KMS-11 (cell line): ENCODE data around the gene GLT6D1.

Source experiments
- H2AFZ ChIP-seq: fragments of 200-600 bp; sonication (generic); 2 replicates; pipeline ENCODE4 v1.6.1; 2016; ENCODE audit warnings: antibody characterized with exemption, mixed run types, low read depth
- H3K27ac ChIP-seq: fragments of 200-600 bp; sonication (generic); 2 replicates; pipeline ENCODE4 v1.6.1; 2016; ENCODE audit warnings: mild to moderate bottlenecking, mixed run types
- H3K27me3 ChIP-seq: fragments of 200-600 bp; sonication (generic); 2 replicates; pipeline ENCODE4 v1.6.1; 2017; ENCODE audit warnings: mild to moderate bottlenecking, low read depth, mixed run types, moderate library complexity; ENCODE audit not compliant: insufficient read depth
- H3K36me3 ChIP-seq: fragments of 200-600 bp; sonication (generic); 2 replicates; pipeline ENCODE4 v1.6.1; 2017; ENCODE audit warnings: mild to moderate bottlenecking, mixed run types; ENCODE audit not compliant: insufficient read depth
- H3K4me1 ChIP-seq: fragments of 200-600 bp; sonication (generic); 2 replicates; pipeline ENCODE4 v1.6.1; 2016; ENCODE audit warnings: mild to moderate bottlenecking, low read depth, mixed run types; ENCODE audit not compliant: poor library complexity, severe bottlenecking
- H3K4me2 ChIP-seq: fragments of 200-600 bp; sonication (generic); 2 replicates; pipeline ENCODE4 v1.7.0; 2016; ENCODE audit warnings: mild to moderate bottlenecking, mixed run types
- H3K4me3 ChIP-seq: fragments of 200-600 bp; sonication (generic); IDR thresholded peaks from 2 replicates; pipeline ENCODE4 v1.6.1; 2017; ENCODE audit warnings: low read depth, low read length, mixed read lengths; ENCODE audit not compliant: insufficient read depth
- H3K79me2 ChIP-seq: fragments of 200-600 bp; sonication (generic); 2 replicates; pipeline ENCODE4 v1.6.1; 2016; ENCODE audit warnings: low read depth, mixed run types; ENCODE audit not compliant: insufficient read depth
- H3K9ac ChIP-seq: fragments of 200-600 bp; sonication (generic); 2 replicates; pipeline ENCODE4 v1.6.1; 2016; ENCODE audit warnings: mild to moderate bottlenecking, mixed run types
- H4K20me1 ChIP-seq: fragments of 200-600 bp; sonication (generic); 2 replicates; pipeline ENCODE4 v1.6.1; 2016; ENCODE audit warnings: mild to moderate bottlenecking, mixed run types; ENCODE audit not compliant: insufficient read depth
- CTCF ChIP-seq: fragments of 200-600 bp; sonication (generic); conservative IDR thresholded peaks from 2 replicates; pipeline ENCODE4 v1.6.1; 2017; ENCODE audit warnings: low read depth, mild to moderate bottlenecking, antibody characterized with exemption, low read length, moderate library complexity, mixed read lengths

The GLT6D1 gene

GRCh38 chr9:135580664-135581380 lies 58.5 kb downstream of the GLT6D1 start:
- H2AFZ ChIP-seq: no peak overlapping the region
- H3K36me3 ChIP-seq: no peaks in the 10 kb centered on the region
- no peaks in the 10 kb centered on the region for H3K4me1 ChIP-seq
- no peak for TF ChIP-seq CTCF
- no peak overlapping the region for H3K4me3 ChIP-seq
- H3K27ac ChIP-seq: no peak overlapping the region
- peaks cover 19% of the 10 kb centered on the region; the same call in 1 of the 2 replicates for H3K27me3 ChIP-seq
- H3K4me2 ChIP-seq: no peak overlapping the region
- H3K9ac ChIP-seq: no peak overlapping the region
- H4K20me1 ChIP-seq: no peaks in the 10 kb centered on the region
- no peaks in the 10 kb centered on the region for H3K79me2 ChIP-seq

GRCh38 chr9:135579889-135580660 lies 59.3 kb downstream of the GLT6D1 start:
- Histone ChIP-seq H4K20me1 (no peaks in the 10 kb centered on the region), H2AFZ (no peak overlapping the region), H3K79me2 (no peaks in the 10 kb centered on the region), H3K9ac (no peak overlapping the region), H3K4me3 (no peak overlapping the region), H3K4me1 (no peaks in the 10 kb centered on the region), H3K27ac (no peak overlapping the region), H3K27me3 (peaks cover 21% of the 10 kb centered on the region; the same call in 1 of the 2 replicates), H3K4me2 (no peak overlapping the region), H3K36me3 (no peaks in the 10 kb centered on the region)
- TF ChIP-seq CTCF: no peak

- Histone ChIP-seq H3K27ac (no peak overlapping the region), H3K4me2 (no peak overlapping the region)
These were observed 60.0 kb downstream of the GLT6D1 start for GRCh38 chr9:135579356-135579755.

GRCh38 chr9:135577256-135577655 lies 62.1 kb downstream of the GLT6D1 start:
- H2AFZ ChIP-seq: no peak overlapping the region
- no peak for TF ChIP-seq CTCF
- peaks cover 28% of the 10 kb centered on the region; the same call in 1 of the 2 replicates for H3K27me3 ChIP-seq

More at GRCh38 chr9:135579356-135579755, 60.0 kb downstream of the GLT6D1 start:
- H3K4me3 ChIP-seq: no peak overlapping the region
- H2AFZ ChIP-seq: no peak overlapping the region
- TF ChIP-seq CTCF: no peak
- H3K9ac ChIP-seq: no peak overlapping the region
- H3K79me2 ChIP-seq: no peaks in the 10 kb centered on the region
- no peaks in the 10 kb centered on the region for H4K20me1 ChIP-seq
- H3K36me3 ChIP-seq: no peaks in the 10 kb centered on the region
- no peaks in the 10 kb centered on the region for H3K4me1 ChIP-seq
- peaks cover 28% of the 10 kb centered on the region; the same call in 1 of the 2 replicates for H3K27me3 ChIP-seq

More at GRCh38 chr9:135577256-135577655, 62.1 kb downstream of the GLT6D1 start:
- no peak overlapping the region for H3K9ac ChIP-seq
- no peak overlapping the region for H3K27ac ChIP-seq
- no peaks in the 10 kb centered on the region for H3K79me2 ChIP-seq
- H3K4me1 ChIP-seq: no peaks in the 10 kb centered on the region
- H3K4me3 ChIP-seq: no peak overlapping the region
- no peak overlapping the region for H3K4me2 ChIP-seq
- H4K20me1 ChIP-seq: no peaks in the 10 kb centered on the region
- H3K36me3 ChIP-seq: no peaks in the 10 kb centered on the region
